GM21825 (cell line): ENCODE results near the gene CREB5.
A peak's percentile ranks its signal among the peaks of the same experiment; 100 is the strongest.
"Not testable (repeated sequence)": the region's sequence is repeated elsewhere in the genome, so short reads cannot be mapped to it uniquely, and the experiment has no call there.

Experiments used
- ATAC-seq: cut with Tn5 transposase; IDR thresholded peaks from one replicate; pipeline ENCODE4 v1.9.1; 2021; ENCODE audit warnings: mild to moderate bottlenecking, moderate library complexity; ENCODE audit not compliant: unreplicated experiment

The CREB5 gene

GRCh38 chr7:28798274-28798673 lies 386.0 kb downstream of the CREB5 start:
- no peak for ATAC-seq

GRCh38 chr7:28799619-28800018 lies 387.3 kb downstream of the CREB5 start:
- no peak for ATAC-seq

GRCh38 chr7:28800150-28800549 lies 387.8 kb downstream of the CREB5 start:
- no peak for ATAC-seq

GRCh38 chr7:28802450-28802849 lies 390.1 kb downstream of the CREB5 start:
- no peak for ATAC-seq

- no peak for ATAC-seq
Observed at GRCh38 chr7:28804157-28804556, 391.8 kb downstream of the CREB5 start.

- no peak for ATAC-seq
Observed at GRCh38 chr7:28804990-28805389, 392.7 kb downstream of the CREB5 start.

GRCh38 chr7:28806841-28807240 lies 394.5 kb downstream of the CREB5 start:
- ATAC-seq = no peak

GRCh38 chr7:28807396-28807994 lies 395.2 kb downstream of the CREB5 start:
- no peak for ATAC-seq

- peak; percentile 40 for ATAC-seq
Observed at GRCh38 chr7:28808796-28809533, 396.6 kb downstream of the CREB5 start.

- ATAC-seq = no peak
Observed at GRCh38 chr7:28811008-28811407, 398.7 kb downstream of the CREB5 start.

- ATAC-seq = no peak
Observed at GRCh38 chr7:28811701-28812430, 399.5 kb downstream of the CREB5 start.

GRCh38 chr7:28812616-28813015 lies 400.3 kb downstream of the CREB5 start:
- ATAC-seq = no peak

- ATAC-seq = no peak
Observed at GRCh38 chr7:28813243-28813962, 401.1 kb downstream of the CREB5 start.

GRCh38 chr7:28815369-28815927 lies 403.1 kb downstream of the CREB5 start:
- peak; percentile 37 for ATAC-seq

- ATAC-seq = peak; percentile 79
Observed at GRCh38 chr7:28815928-28816373, 403.6 kb downstream of the CREB5 start.

GRCh38 chr7:28818996-28819395 lies 406.7 kb downstream of the CREB5 start:
- no peak for ATAC-seq

- no peak for ATAC-seq
Observed at GRCh38 chr7:28823582-28823981, 411.3 kb downstream of the CREB5 start.

GRCh38 chr7:28825817-28826448 lies 413.6 kb downstream of the CREB5 start:
- not testable (repeated sequence) for ATAC-seq

- no peak for ATAC-seq
Observed at GRCh38 chr7:28830846-28831245, 418.5 kb downstream of the CREB5 start.

- no peak for ATAC-seq
Observed at GRCh38 chr7:28832669-28833068, 420.4 kb downstream of the CREB5 start.
